ENCODE results near the gene KCNK5.

The KCNK5 gene

DNA sequence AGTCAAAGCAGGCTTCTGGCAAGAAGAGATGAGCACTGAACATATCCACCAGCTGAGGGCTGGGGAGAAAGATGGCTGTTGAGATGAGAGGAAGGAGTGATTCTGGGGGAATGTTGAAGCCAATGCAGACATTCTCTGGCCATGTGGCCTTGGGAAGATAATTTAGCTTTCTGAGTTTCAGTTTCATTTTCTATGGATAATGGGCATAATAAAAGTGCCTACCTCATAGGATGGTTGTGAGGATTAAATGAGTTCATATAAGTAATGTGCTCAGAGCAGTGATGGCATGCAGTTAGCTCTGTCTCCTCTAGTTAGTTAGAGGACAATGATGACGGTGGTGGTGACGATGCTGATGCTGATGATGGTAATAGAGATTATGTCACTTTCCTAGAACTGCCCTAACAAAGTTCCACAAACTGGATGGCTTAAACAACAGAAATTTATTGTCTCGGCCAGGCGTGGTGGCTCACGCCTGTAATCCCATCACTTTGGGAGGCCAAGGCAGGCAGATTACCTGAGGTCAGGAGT is 18.5 kb upstream of the KCNK5 start:
- H3K4me3 ChIP-seq (ENCODE audit: low read depth, low read length) = no peak overlapping the region

DNA sequence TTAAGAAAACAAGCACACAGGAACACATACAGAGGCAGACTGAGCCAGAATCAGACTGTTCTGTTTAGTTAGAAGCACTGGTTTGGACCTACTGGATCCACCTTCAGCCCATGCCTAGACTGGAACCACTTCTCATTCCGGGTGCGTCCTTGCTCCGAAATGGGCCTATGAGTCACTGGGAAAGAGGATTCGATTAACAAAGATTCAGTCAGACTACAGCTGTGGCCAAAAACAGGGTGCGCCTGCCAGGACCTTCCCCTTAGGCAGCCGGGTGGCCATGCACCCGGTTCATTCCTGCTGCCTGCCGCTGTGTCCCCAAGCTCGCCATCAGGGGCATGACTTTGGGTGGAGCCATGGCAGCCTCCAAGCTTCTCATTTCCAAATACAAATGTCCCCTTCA is 14.5 kb upstream of the KCNK5 start:
- DNase-seq (ENCODE audit: low read depth) = no peak
- no peak overlapping the region for H3K4me3 ChIP-seq (ENCODE audit: low read depth, low read length)

More for the DNA sequence above, 18.5 kb upstream of the KCNK5 start:
- no peak for DNase-seq (ENCODE audit: low read depth)

DNA sequence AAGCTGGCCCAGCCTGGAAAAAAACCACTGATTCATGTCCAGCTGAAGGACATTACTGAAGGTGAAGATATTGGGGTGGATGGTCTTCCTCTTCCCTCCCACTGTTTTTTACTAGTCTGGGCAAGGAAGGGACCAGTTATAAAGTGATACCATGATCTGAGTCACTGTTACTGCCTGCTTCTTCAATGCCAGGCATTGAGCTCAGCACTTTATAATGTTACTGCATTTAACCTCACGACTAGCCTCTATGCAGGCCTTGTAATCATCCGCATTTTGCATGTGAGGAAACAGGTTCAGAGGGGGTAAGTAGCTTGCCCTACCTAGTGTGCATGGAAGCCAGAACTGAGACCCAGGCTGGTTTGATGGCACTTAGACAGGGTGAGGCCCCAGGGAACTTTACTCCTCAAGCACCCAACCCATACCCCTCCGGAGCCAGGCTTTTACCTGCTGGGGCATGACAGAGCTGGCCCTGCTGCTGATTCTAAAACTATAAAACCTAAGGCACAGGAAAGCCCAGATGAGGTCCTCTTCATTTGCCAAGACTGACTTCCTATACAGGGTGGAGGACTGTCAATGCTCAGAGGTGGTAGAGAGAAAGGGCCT is 11.0 kb upstream of the KCNK5 start:
- DNase-seq (ENCODE audit: low read depth) = no peak
- H3K4me3 ChIP-seq (ENCODE audit: low read depth, low read length) = no peak overlapping the region

DNA sequence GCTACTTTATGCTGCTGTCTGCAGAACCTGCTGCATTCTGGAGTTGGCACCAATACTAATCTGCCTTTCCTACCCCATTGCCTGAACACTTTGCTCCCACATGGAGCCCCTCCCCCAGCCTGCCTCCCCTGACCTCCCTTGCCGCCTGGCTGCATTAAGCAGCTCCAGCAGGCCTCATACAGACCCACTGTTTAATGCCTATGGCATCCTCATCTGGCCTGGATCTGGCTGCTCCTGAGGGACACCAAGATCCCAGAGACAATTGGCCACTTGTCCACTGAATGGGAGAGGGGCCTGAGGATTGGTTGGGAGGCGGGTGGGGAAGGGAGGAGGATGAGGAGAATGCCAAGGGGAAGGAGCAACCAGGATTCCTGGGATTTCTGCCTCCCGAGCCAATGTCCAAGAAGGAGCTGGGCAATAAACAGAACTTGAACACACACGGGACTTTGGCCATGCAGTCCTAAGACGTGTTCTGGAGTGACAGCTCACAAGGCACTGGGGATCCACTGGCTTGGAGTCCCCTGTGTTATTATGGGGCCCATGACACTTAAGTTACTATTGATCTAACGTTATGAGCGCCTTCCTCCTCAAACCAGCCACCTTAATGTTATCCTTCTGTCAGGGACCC is 10.4 kb upstream of the KCNK5 start:
- H3K4me3 ChIP-seq (ENCODE audit: low read depth, low read length) = no peak overlapping the region
- DNase-seq (ENCODE audit: low read depth) = no peak

DNA sequence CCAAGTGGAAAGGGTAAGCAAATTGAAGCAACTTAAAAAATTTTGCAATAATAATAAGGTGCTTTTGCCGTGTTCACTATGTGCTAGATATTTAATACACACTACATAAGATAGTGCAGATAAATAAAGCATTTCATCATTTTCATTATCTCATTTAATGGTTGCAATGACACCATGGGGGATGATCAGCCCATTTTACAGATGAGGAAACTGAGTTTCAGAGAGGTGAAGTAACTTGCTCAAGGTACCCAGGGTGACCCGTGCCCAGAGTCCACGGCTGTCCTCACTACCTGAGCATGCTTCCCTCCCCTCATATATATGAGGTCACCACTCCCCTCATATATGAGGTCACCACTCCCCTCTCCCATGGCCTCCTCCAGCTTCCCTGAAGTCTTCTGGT is 7.5 kb upstream of the KCNK5 start:
- DNase-seq (ENCODE audit: low read depth) = no peak
- H3K4me3 ChIP-seq (ENCODE audit: low read depth, low read length) = no peak overlapping the region

DNA sequence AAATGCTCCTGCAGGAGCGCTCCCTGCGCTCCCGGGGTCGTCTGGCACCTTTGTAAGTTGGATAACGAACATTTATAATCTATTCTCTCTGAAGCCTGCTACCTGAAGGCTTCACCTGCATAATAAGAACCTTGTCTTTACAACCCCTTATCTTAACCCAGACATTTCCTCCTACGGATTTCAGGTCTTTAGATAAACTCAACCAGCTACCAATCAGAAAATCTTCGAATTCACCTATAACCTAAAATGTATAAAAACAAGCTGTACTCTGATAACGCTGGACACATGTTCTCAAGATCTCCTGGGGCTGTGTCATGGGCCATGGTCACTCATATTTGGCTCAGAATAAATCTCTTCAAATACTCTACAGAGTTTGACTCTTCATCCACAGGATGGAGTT is 4.1 kb upstream of the KCNK5 start:
- H3K4me3 ChIP-seq (ENCODE audit: low read depth, low read length) = no peak overlapping the region
- no peak for DNase-seq (ENCODE audit: low read depth)

DNA sequence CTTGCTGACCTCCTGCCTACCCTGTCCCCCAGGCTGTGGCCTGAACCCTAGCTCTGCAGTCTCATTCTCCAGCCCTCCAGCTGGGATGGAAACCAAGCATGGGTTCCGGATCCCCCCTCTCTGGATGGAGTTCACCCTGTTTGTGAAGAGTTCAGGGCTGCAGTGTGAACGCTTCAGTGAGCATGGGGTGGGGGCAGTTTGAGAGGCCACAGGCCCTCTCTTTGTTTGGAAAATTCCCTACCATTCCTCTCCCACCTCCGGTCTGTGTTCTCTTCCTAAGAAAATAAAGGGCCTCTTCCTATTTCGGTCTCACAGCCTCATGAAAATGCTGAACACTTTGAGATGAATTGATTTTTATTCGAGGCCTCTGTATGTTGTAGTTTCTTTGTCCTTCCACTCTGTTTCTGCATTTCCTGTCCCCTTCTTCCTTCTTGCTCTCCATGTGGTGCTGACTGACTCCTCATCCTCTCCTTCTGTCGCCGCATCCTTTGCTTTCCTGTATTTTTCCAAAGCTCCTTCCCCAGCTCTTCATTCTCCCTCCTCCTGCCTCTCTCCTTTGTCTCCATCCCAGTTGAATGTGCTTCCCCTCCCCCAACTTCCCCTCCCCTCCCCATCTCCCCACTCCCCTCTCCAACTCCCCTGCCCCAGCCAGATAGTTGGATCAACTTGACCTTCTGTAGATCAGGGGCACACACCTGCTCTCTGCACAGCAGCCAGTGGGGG is 2.4 kb upstream of the KCNK5 start:
- no peak for DNase-seq (ENCODE audit: low read depth)
- H3K4me3 ChIP-seq (ENCODE audit: low read depth, low read length) = no peak overlapping the region

DNA sequence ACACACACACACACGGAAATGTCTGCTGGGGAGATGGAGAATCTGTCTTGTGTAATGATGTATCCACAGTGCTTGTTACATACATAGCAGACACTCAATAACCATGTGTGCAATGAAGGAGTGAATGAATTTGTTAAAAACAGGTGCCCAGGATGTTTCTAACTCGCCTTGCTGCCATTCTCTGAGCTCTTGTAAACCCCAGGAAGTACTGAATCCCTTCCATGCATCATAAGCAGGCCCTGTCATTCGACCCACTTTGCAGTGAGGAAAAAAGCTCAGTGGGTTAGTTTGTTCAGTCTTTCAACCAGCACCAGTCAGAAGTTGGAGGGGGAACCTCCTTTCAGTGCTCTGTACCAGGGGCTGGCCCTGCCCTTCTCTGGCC is 1.4 kb upstream of the KCNK5 start:
- H3K4me3 ChIP-seq (ENCODE audit: low read depth, low read length) = no peak overlapping the region
- no peak for DNase-seq (ENCODE audit: low read depth)

DNA sequence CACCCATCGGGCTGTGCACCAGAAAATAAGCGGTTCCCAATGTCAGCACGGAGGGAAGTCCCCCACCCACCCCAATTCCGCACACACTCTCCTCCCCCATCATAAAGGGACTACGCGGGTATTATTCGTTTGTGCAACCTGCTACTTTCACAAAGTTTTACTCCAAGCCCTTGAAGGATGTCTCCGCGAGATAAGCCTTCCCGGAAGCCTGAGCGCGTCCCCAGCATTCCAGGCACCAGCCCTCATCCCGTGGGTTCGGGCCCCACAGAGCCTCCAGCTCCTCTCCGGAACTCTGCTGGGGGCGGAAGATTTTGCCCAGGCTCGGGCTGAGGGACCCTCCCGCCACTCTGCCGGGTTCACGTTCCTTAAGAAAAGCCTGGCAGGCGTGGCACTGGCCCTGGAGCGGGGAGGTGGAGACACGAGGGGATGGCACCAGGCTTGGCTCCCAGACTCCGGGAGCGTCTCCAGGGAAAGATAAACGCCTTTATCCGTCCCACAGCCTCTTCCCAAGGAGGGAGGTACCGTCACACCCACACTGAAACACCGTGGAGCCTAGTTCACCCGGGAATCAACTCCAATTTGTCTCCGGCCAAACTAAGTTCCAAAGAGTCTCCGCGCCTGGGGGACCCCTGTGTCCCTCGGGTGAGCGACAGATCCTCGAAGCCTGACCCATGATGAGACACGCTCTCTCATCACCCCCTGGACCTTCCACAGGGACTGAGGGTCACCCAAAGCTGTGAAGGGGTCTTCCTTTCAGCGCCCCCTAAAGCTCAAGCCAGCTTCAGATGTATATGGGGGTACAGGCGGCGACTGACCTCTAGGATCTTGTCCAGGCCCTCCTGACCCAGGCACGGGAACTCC is 934 bp downstream of the KCNK5 start:
- H3K4me3 ChIP-seq (ENCODE audit: low read depth, low read length) = peak overlapping the region; percentile 46
- DNase-seq (ENCODE audit: low read depth) = no peak

DNA sequence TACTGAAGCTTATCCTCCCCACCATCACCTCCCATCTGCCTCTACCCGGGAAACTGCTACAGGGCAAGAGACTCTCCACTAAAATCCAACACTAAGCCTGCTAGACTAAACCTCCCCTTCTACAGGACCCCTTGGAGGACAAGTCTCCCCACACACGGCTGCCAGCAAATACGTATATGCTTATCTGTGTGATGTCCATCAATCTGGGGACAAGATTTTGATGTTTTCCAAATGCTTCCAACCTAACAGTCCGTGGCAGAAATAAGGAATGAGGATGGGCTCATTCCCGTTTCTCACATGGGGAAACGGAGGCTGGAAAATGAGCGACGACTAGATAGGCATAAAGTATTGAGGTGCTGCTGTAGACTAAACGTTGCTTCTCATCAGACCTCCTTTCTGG is 1.8 kb downstream of the KCNK5 start:
- H3K4me3 ChIP-seq (ENCODE audit: low read depth, low read length) = no peak overlapping the region
- no peak for DNase-seq (ENCODE audit: low read depth)

DNA sequence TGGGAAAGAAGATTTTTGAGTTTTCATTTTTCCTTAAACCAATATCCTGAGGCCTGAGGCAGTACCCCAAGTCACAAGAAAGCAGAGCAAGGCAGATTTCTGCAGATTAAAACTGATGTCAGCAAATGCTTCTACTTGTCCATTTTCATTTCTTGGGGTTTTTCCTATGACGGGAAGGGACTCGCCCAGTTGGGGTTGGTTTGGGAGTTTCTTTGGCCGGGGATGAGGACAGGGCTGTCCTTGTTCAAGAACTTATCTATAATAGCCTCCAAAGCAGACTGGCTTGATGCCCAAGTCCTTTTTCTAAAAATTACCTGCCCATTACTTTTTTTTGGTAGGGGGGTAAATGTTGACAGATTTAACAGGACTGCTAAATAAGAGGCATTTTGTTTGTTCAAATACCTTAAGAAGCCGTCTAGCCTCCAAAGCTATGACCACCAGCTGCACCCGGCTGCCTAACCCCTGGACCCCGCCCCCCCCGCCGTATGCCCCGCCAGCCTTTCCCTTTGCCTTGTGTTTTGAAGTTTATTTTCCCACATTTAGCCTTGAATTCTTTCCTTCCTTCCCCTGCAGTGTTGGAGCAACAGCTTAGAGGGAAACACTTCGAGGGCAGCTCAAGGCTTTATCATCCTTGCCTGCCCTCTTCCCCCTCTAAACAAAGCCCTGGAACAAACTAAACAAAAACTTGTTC is 2.5 kb downstream of the KCNK5 start:
- no peak overlapping the region for H3K4me3 ChIP-seq (ENCODE audit: low read depth, low read length)

DNA sequence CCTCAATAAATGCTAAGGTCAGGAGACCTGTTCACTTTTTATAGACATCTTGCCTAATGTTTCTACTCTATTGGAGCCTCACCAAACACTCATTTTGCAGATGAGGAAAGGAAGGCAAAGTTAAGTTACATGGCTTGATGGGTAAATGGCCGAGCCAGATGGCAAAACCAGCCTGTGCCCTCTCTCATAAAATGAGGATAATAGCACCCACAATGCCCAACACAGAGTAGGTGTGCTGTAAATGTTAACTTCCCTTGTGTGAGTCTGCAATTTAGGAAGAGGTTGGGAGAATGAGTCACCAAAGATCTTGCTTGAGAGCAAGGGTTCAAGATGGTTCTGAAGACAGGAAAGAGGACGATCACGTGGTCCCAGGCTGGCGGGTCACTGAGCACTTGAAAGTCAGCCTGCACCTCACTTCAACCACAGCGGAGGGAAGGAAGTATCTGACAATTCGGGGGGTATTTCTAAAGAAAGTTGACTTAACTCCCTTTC is 3.3 kb downstream of the KCNK5 start:
- DNase-seq (ENCODE audit: low read depth) = no peak
- H3K4me3 ChIP-seq (ENCODE audit: low read depth, low read length) = no peak overlapping the region

More for the DNA sequence above, 2.5 kb downstream of the KCNK5 start:
- DNase-seq (ENCODE audit: low read depth) = no peak

DNA sequence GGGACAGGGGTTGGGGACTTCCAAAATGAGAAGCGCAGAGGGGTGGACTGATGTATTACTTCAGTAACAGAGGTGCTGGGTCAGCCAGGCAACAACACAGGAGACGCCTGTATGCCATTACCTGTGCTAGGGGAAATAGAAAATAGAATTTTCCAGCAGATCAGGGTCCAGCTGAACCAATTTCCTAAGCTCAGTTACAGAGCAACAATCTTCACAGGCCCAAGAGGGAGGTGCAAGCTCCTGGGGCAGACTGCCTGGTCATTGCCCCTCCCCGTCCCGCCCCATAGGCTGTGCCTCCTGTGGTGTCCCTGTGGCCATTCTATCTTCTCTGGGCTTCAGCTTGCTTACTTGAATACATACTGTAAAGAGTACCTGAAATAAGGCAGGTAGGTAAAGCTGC is 3.7 kb downstream of the KCNK5 start:
- H3K4me3 ChIP-seq (ENCODE audit: low read depth, low read length) = no peak overlapping the region

DNA sequence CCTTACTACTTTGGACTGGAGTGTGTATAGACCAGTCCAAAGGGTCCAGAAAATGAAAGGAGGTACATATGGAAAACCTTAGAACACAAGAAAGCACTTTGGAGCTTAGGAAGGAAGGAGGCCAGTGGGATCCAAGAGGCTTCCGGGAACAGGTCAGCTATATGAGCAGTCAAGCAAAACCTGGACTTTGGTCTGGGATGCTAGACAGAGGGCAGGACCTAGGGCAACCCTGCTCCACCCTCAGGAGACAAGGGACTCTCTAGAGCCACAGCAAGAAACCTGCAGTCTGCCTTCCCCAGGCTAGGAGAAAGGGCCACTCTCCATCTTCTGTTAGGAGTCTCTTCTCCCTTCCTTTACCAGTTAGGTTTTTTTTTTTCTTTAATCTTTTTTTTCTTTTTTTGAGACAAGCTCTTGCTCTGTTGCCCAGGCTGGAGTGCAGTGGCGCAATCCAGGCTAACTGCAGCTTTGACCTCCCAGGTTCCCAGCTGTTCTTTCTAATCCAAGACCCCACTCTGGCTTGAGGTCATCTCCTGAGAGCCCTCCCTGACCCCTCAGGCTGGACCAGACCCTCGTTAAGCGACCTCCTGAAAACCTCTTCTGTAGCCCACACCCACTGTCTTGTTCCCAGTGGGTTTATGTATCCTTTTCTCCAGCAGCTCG is 4.6 kb downstream of the KCNK5 start:
- no peak overlapping the region for H3K4me3 ChIP-seq (ENCODE audit: low read depth, low read length)
- DNase-seq (ENCODE audit: low read depth) = no peak

More for the DNA sequence above, 3.7 kb downstream of the KCNK5 start:
- DNase-seq (ENCODE audit: low read depth) = no peak

DNA sequence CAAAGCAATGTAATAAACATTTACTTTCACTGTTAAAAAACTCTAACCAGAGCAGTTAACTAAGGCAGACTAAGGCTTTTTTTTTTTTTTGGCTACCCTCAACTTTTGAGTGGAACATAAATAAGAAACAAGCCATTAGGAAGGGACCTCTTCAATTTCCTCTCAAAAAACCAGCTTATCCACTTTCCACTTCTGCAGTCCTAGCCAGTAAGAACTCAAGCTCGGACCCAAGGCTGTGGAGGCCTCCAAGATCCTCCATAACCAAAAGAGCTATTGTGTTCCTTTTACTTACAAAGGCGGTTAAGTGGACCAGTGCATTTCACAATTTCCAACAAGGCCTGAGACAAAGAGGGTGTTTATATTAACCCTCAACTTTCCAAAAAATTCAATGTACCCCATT is 5.3 kb downstream of the KCNK5 start:
- no peak overlapping the region for H3K4me3 ChIP-seq (ENCODE audit: low read depth, low read length)
- DNase-seq (ENCODE audit: low read depth) = no peak

DNA sequence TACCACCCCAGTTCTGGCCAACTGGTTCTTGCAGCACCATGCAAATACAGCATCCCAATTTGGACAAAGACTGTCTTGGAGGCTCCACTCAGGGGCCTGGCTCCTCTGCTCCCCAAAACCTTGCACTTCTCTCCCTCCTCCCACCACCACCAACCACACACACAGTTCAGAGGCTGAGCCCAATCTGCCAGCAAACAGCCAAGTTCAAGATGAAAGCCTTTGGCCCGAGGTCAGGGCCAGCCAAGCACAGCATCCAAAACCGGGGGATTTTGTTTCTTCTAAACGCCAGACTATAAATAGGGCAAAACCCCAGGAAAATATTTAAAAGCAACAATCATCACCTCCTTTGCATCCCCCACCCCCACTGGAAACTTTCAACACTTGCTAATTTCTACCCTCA is 5.7 kb downstream of the KCNK5 start:
- no peak for DNase-seq (ENCODE audit: low read depth)
- no peak overlapping the region for H3K4me3 ChIP-seq (ENCODE audit: low read depth, low read length)

DNA sequence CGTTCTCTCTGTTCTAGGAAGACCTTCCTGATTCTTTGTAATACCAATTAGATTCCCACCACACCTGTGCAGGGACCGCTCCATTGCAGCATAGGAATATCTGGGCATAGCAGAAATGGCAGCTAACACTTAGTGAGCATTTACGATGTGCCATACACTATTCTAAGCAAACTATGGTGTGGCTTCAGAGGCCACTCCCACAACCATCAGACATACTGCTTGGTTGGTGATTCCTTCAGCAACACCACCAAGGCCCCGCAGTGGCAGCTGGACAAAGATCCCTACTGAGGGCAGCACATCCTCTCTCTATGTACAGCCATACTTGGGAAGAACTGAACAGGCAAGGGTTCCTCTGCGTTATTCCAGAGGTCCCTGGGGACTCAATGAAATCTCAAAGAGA is 6.2 kb downstream of the KCNK5 start:
- no peak overlapping the region for H3K4me3 ChIP-seq (ENCODE audit: low read depth, low read length)

DNA sequence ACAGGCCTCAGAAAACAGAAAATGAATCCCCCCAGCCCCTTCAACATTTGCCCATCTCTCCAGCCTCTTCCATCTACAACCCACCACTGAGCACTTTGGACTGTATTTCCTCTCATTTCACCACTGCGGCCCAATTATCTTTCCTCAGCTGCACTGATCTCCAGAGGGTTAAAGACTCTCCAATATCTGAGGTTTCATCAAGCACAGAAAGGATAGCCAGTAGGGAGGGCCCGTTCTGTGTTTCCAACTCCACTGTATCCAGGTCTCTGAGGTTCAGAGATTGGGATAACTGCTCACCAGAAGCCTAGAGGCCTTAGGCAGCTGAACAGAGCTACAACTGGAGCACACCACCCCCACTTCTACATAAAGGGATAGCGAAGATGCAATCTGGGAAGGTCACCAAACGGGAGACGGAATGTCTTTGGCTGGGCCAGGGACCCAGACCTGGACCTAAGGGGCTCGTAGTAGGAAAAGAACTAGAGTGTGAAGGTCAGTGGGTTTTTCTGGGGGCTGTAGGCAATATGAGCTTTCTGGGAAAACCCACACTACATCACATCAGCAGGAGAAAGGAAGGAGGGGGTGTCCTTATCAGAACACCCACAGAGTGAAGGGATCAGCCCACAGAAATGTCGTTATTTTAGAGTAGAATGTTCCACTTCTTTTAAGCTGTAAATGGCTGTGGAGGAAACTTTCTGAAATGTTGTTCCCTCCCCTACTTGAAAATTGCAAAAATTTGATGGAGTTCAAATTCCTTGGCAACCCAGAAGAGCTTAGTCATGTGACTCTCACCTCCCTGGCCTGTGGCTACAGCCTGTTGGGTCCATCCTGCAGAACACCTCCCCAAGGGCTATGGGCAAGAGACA is 7.3 kb downstream of the KCNK5 start:
- DNase-seq (ENCODE audit: low read depth) = no peak
- no peak overlapping the region for H3K4me3 ChIP-seq (ENCODE audit: low read depth, low read length)

More for the DNA sequence above, 6.2 kb downstream of the KCNK5 start:
- no peak for DNase-seq (ENCODE audit: low read depth)
